Measurements from ENCODE around the gene SFXN2.
"Not testable (repeated sequence)": the region's sequence is repeated elsewhere in the genome, so short reads cannot be mapped to it uniquely, and the experiment has no call there.

Gene SFXN2

GRCh38 chr10:102681696-102682095 lies 32.7 kb upstream of the SFXN2 start:
- Histone ChIP-seq H3K4me3 (ENCODE audit: low read length) (no peak overlapping the region), H3K9me3 (ENCODE audit: control insufficient read depth, insufficient read depth, low read length) (no peaks in the 10 kb centered on the region), H3K27me3 (ENCODE audit: control insufficient read depth, insufficient read depth, low read length) (no peaks in the 10 kb centered on the region), H3K36me3 (ENCODE audit: control insufficient read depth, insufficient read depth, low read length) (peaks cover 6% of the 10 kb centered on the region; the same call in 1 of the 2 replicates), H3K27ac (ENCODE audit: low read length) (no peak overlapping the region), H3K4me1 (ENCODE audit: control insufficient read depth, insufficient read depth, low read length) (peaks cover 2% of the 10 kb centered on the region; the same call in 1 of the 2 replicates)
- WGBS (ENCODE audit: insufficient coverage, insufficient read length), result no CpG with 5 or more reads among the region's 5 CpGs
- no peak for DNase-seq (ENCODE audit: low read depth, low spot score)

GRCh38 chr10:102682416-102682815 lies 32.0 kb upstream of the SFXN2 start:
- no peak for DNase-seq (ENCODE audit: low read depth, low spot score)
- Histone ChIP-seq H3K27ac (ENCODE audit: low read length) (no peak overlapping the region), H3K4me1 (ENCODE audit: control insufficient read depth, insufficient read depth, low read length) (peaks cover 2% of the 10 kb centered on the region; the same call in 1 of the 2 replicates), H3K27me3 (ENCODE audit: control insufficient read depth, insufficient read depth, low read length) (no peaks in the 10 kb centered on the region), H3K36me3 (ENCODE audit: control insufficient read depth, insufficient read depth, low read length) (peaks cover 6% of the 10 kb centered on the region; the same call in 1 of the 2 replicates), H3K4me3 (ENCODE audit: low read length) (no peak overlapping the region), H3K9me3 (ENCODE audit: control insufficient read depth, insufficient read depth, low read length) (no peaks in the 10 kb centered on the region)
- no CpG with 5 or more reads among the region's 7 CpGs for WGBS (ENCODE audit: insufficient coverage, insufficient read length)

- Histone ChIP-seq H3K27ac (ENCODE audit: low read length) (no peak overlapping the region), H3K4me1 (ENCODE audit: control insufficient read depth, insufficient read depth, low read length) (peaks cover under 1% of the 10 kb centered on the region; the same call in 1 of the 2 replicates), H3K4me3 (ENCODE audit: low read length) (no peak overlapping the region), H3K27me3 (ENCODE audit: control insufficient read depth, insufficient read depth, low read length) (no peaks in the 10 kb centered on the region), H3K9me3 (ENCODE audit: control insufficient read depth, insufficient read depth, low read length) (no peaks in the 10 kb centered on the region), H3K36me3 (ENCODE audit: control insufficient read depth, insufficient read depth, low read length) (peaks cover 6% of the 10 kb centered on the region; the same call in 1 of the 2 replicates)
- 100% methylated on average over 1 of the region's 4 CpGs for WGBS (ENCODE audit: insufficient coverage, insufficient read length)
- DNase-seq (ENCODE audit: low read depth, low spot score), result no peak
Observed at GRCh38 chr10:102682981-102683380, 31.5 kb upstream of the SFXN2 start.

GRCh38 chr10:102683736-102684135 lies 30.7 kb upstream of the SFXN2 start:
- no peaks in the 10 kb centered on the region; the same call in 1 of the 2 replicates for H3K4me1 ChIP-seq (ENCODE audit: control insufficient read depth, insufficient read depth, low read length)
- H3K36me3 ChIP-seq (ENCODE audit: control insufficient read depth, insufficient read depth, low read length), result peaks cover 6% of the 10 kb centered on the region; the same call in 1 of the 2 replicates
- no peak overlapping the region for H3K27ac ChIP-seq (ENCODE audit: low read length)
- H3K4me3 ChIP-seq (ENCODE audit: low read length), result no peak overlapping the region
- WGBS (ENCODE audit: insufficient coverage, insufficient read length), result no CpG with 5 or more reads among the region's 5 CpGs
- H3K27me3 ChIP-seq (ENCODE audit: control insufficient read depth, insufficient read depth, low read length), result no peaks in the 10 kb centered on the region
- DNase-seq (ENCODE audit: low read depth, low spot score), result no peak
- no peaks in the 10 kb centered on the region for H3K9me3 ChIP-seq (ENCODE audit: control insufficient read depth, insufficient read depth, low read length)

GRCh38 chr10:102691285-102692066 lies 23.0 kb upstream of the SFXN2 start:
- no CpG with 5 or more reads among the region's 8 CpGs for WGBS (ENCODE audit: insufficient coverage, insufficient read length)
- DNase-seq (ENCODE audit: low read depth, low spot score), result no peak

GRCh38 chr10:102695401-102695800 lies 19.0 kb upstream of the SFXN2 start:
- H3K27ac ChIP-seq (ENCODE audit: low read length); H3K4me1 ChIP-seq (ENCODE audit: control insufficient read depth, insufficient read depth, low read length); H3K27me3 ChIP-seq (ENCODE audit: control insufficient read depth, insufficient read depth, low read length); H3K9me3 ChIP-seq (ENCODE audit: control insufficient read depth, insufficient read depth, low read length); H3K36me3 ChIP-seq (ENCODE audit: control insufficient read depth, insufficient read depth, low read length); DNase-seq (ENCODE audit: low read depth, low spot score); H3K4me3 ChIP-seq (ENCODE audit: low read length): not testable (repeated sequence)
- no CpG with 5 or more reads among the region's 10 CpGs for WGBS (ENCODE audit: insufficient coverage, insufficient read length)

More at GRCh38 chr10:102691285-102692066, 23.0 kb upstream of the SFXN2 start:
- Histone ChIP-seq H3K4me1 (ENCODE audit: control insufficient read depth, insufficient read depth, low read length) (no peaks in the 10 kb centered on the region), H3K27ac (ENCODE audit: low read length) (no peak overlapping the region), H3K4me3 (ENCODE audit: low read length) (no peak overlapping the region), H3K9me3 (ENCODE audit: control insufficient read depth, insufficient read depth, low read length) (no peaks in the 10 kb centered on the region), H3K27me3 (ENCODE audit: control insufficient read depth, insufficient read depth, low read length) (no peaks in the 10 kb centered on the region), H3K36me3 (ENCODE audit: control insufficient read depth, insufficient read depth, low read length) (peaks cover under 1% of the 10 kb centered on the region; the same call in 1 of the 2 replicates)

- no peaks in the 10 kb centered on the region for H3K27me3 ChIP-seq (ENCODE audit: control insufficient read depth, insufficient read depth, low read length)
- H3K36me3 ChIP-seq (ENCODE audit: control insufficient read depth, insufficient read depth, low read length), result peaks cover 4% of the 10 kb centered on the region; the same call in 1 of the 2 replicates
- DNase-seq (ENCODE audit: low read depth, low spot score), result no peak
- no peaks in the 10 kb centered on the region for H3K4me1 ChIP-seq (ENCODE audit: control insufficient read depth, insufficient read depth, low read length)
- H3K4me3 ChIP-seq (ENCODE audit: low read length), result no peak overlapping the region
- H3K27ac ChIP-seq (ENCODE audit: low read length), result no peak overlapping the region
- no CpG with 5 or more reads among the region's 3 CpGs for WGBS (ENCODE audit: insufficient coverage, insufficient read length)
- no peaks in the 10 kb centered on the region for H3K9me3 ChIP-seq (ENCODE audit: control insufficient read depth, insufficient read depth, low read length)
Observed at GRCh38 chr10:102696736-102697135, 17.7 kb upstream of the SFXN2 start.

- no CpG with 5 or more reads among the region's 2 CpGs for whole genome bisulfite sequencing (ENCODE audit: insufficient coverage, insufficient read length)
- H3K36me3 ChIP-seq (ENCODE audit: control insufficient read depth, insufficient read depth, low read length), result peaks cover 4% of the 10 kb centered on the region; the same call in 1 of the 2 replicates
- no peak for DNase-seq (ENCODE audit: low read depth, low spot score)
- no peak overlapping the region for H3K27ac ChIP-seq (ENCODE audit: low read length)
- no peaks in the 10 kb centered on the region for H3K4me1 ChIP-seq (ENCODE audit: control insufficient read depth, insufficient read depth, low read length)
- H3K27me3 ChIP-seq (ENCODE audit: control insufficient read depth, insufficient read depth, low read length), result no peaks in the 10 kb centered on the region
- no peaks in the 10 kb centered on the region for H3K9me3 ChIP-seq (ENCODE audit: control insufficient read depth, insufficient read depth, low read length)
- H3K4me3 ChIP-seq (ENCODE audit: low read length), result no peak overlapping the region
Observed at GRCh38 chr10:102698894-102699293, 15.5 kb upstream of the SFXN2 start.

GRCh38 chr10:102701272-102701671 lies 13.2 kb upstream of the SFXN2 start:
- WGBS (ENCODE audit: insufficient coverage, insufficient read length), result no CpG with 5 or more reads among the region's 3 CpGs
- H3K27me3 ChIP-seq (ENCODE audit: control insufficient read depth, insufficient read depth, low read length), result no peaks in the 10 kb centered on the region
- H3K9me3 ChIP-seq (ENCODE audit: control insufficient read depth, insufficient read depth, low read length), result no peaks in the 10 kb centered on the region
- DNase-seq (ENCODE audit: low read depth, low spot score), result no peak
- H3K27ac ChIP-seq (ENCODE audit: low read length), result no peak overlapping the region
- no peaks in the 10 kb centered on the region for H3K4me1 ChIP-seq (ENCODE audit: control insufficient read depth, insufficient read depth, low read length)
- H3K36me3 ChIP-seq (ENCODE audit: control insufficient read depth, insufficient read depth, low read length), result peaks cover 4% of the 10 kb centered on the region; the same call in 1 of the 2 replicates
- H3K4me3 ChIP-seq (ENCODE audit: low read length), result no peak overlapping the region

GRCh38 chr10:102701796-102702195 lies 12.6 kb upstream of the SFXN2 start:
- H3K27ac ChIP-seq (ENCODE audit: low read length), result no peak overlapping the region
- DNase-seq (ENCODE audit: low read depth, low spot score), result no peak
- no peaks in the 10 kb centered on the region for H3K27me3 ChIP-seq (ENCODE audit: control insufficient read depth, insufficient read depth, low read length)
- peaks cover under 1% of the 10 kb centered on the region; the same call in 1 of the 2 replicates for H3K36me3 ChIP-seq (ENCODE audit: control insufficient read depth, insufficient read depth, low read length)
- H3K4me1 ChIP-seq (ENCODE audit: control insufficient read depth, insufficient read depth, low read length), result no peaks in the 10 kb centered on the region
- H3K9me3 ChIP-seq (ENCODE audit: control insufficient read depth, insufficient read depth, low read length), result no peaks in the 10 kb centered on the region
- no CpG with 5 or more reads among the region's 3 CpGs for WGBS (ENCODE audit: insufficient coverage, insufficient read length)
- H3K4me3 ChIP-seq (ENCODE audit: low read length), result no peak overlapping the region
